ENCODE data around the gene MEF2D. TPM values are rescaled to one million over a fixed set of nuclear protein-coding genes. Genes with fewer than 3 reads are reported as not detected.

MEF2D gene
- total and polyA plus RNA-seq, 3 donors from 2014 or later = 34.4 to 113 (median 96.8) TPM

DNA sequence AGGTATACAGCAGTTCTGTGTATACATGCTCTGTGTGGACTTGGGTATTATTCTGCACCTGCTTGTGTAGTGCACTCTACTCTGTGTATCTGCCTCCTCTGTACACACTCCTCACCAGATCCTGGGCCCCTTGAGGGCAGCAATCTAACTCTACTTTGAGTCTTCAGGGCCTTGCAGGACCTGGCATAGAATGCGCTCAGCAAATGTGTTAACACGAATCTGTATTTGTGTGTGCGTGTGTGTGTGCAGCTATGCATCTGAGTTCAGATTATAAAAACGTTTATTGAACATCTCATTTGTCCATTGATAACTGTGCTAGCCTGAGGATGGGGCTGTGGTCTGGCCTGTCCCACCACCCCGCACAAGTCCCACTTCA lies 3.9 kb upstream of the MEF2D start:
- WGBS, 2 donors = 31 to 52% methylated on average over 5 of the region's 5 CpGs
- peak overlapping the region; percentile 12 to 48 for H3K4me3 ChIP-seq
- DNase-seq = no peak
- intact Hi-C loops (cut with DNase I; ENCODE audit: low total_unique reads) = no loop called here
- no peaks in the 10 kb centered on the region for H3K9me3 ChIP-seq
- peaks cover 60% of the 10 kb centered on the region for H3K4me1 ChIP-seq
- H3K27me3 ChIP-seq = no peaks in the 10 kb centered on the region
- TF ChIP-seq POLR2A (IDR thresholded peaks at IDR 0.05) (no peak), CTCF (IDR thresholded peaks at IDR 0.05) (no peak)
- peak overlapping the region; percentile 98 to 100 for H3K27ac ChIP-seq
- no peaks in the 10 kb centered on the region for H3K36me3 ChIP-seq (ENCODE audit: low read depth, missing control alignments)

GRCh38 chr1:156503698-156504437 lies 3.3 kb upstream of the MEF2D start:
- peaks cover 56% of the 10 kb centered on the region for H3K4me1 ChIP-seq
- H3K4me3 ChIP-seq = no peak overlapping the region
- WGBS, 2 donors = 54 to 55% methylated on average over 5 of the region's 5 CpGs

GRCh38 chr1:156502894-156503697 lies 2.5 kb upstream of the MEF2D start:
- Histone ChIP-seq H3K36me3 (ENCODE audit: low read depth, missing control alignments) (no peaks in the 10 kb centered on the region), H3K27me3 (no peaks in the 10 kb centered on the region), H3K4me3 (no peak overlapping the region), H3K27ac (peak overlapping the region; percentile 98 to 100), H3K4me1 (peaks cover 56% of the 10 kb centered on the region), H3K9me3 (no peaks in the 10 kb centered on the region)
- 18% methylated on average over 12 of the region's 12 CpGs for WGBS, 2 donors
- TF ChIP-seq POLR2A (IDR thresholded peaks at IDR 0.05) = no peak
- TF ChIP-seq CTCF (IDR thresholded peaks at IDR 0.05) = no peak
- peak; percentile 78 for DNase-seq
- intact Hi-C loops (cut with DNase I; ENCODE audit: low total_unique reads) = no loop called here

More at GRCh38 chr1:156503698-156504437, 3.3 kb upstream of the MEF2D start:
- intact Hi-C loops (cut with DNase I; ENCODE audit: low total_unique reads) = no loop called here
- no peaks in the 10 kb centered on the region for H3K36me3 ChIP-seq (ENCODE audit: low read depth, missing control alignments)
- DNase-seq = no peak
- no peaks in the 10 kb centered on the region for H3K27me3 ChIP-seq
- H3K9me3 ChIP-seq = no peaks in the 10 kb centered on the region
- TF ChIP-seq POLR2A (IDR thresholded peaks at IDR 0.05) (no peak), CTCF (IDR thresholded peaks at IDR 0.05) (no peak)
- peak overlapping the region; percentile 98 to 100 for H3K27ac ChIP-seq

- no peak for TF ChIP-seq CTCF (IDR thresholded peaks at IDR 0.05)
- no peak for TF ChIP-seq POLR2A (IDR thresholded peaks at IDR 0.05)
- H3K27me3 ChIP-seq = no peaks in the 10 kb centered on the region
- H3K36me3 ChIP-seq (ENCODE audit: low read depth, missing control alignments) = no peaks in the 10 kb centered on the region
- no peak for DNase-seq
- WGBS, 2 donors = 17 to 38% methylated on average over 1 of the region's 1 CpG
- H3K4me3 ChIP-seq = peak overlapping the region in 1 of 2 donors; percentile 99
- H3K4me1 ChIP-seq = peaks cover 57% of the 10 kb centered on the region
- intact Hi-C loops (cut with DNase I; ENCODE audit: low total_unique reads) = no loop called here
- H3K27ac ChIP-seq = peak overlapping the region; percentile 98 to 100
- H3K9me3 ChIP-seq = no peaks in the 10 kb centered on the region
These were observed 1.9 kb upstream of the MEF2D start for GRCh38 chr1:156502391-156502893.

All from testis (tissue), 3 donors.